ENCODE results near the gene NXN.

NXN gene

GRCh38 chr17:1011138-1011537 lies 31.6 kb upstream of the NXN start:
- ChIA-PET CTCF (interaction anchor here (1.3 kb wide), 1 partner anchor 9 kb away, joined by 3 read pairs; no protein-coding TSS in a partner anchor), POLR2A (no interaction called here)
- no peak for DNase-seq (ENCODE audit: extremely low spot score)
- no peak for TF ChIP-seq CTCF (IDR thresholded peaks at IDR 0.05; ENCODE audit: control extremely low read depth, extremely low read depth, low read depth, missing control alignments)

GRCh38 chr17:1010586-1010985 lies 31.0 kb upstream of the NXN start:
- TF ChIP-seq CTCF (IDR thresholded peaks at IDR 0.05; ENCODE audit: control extremely low read depth, extremely low read depth, low read depth, missing control alignments): no peak
- POLR2A ChIA-PET: no interaction called here
- CTCF ChIA-PET: interaction anchor here (1.3 kb wide), 1 partner anchor 8 kb away, joined by 3 read pairs; no protein-coding TSS in a partner anchor
- DNase-seq (ENCODE audit: extremely low spot score): no peak

GRCh38 chr17:1010086-1010450 lies 30.5 kb upstream of the NXN start:
- TF ChIP-seq CTCF (IDR thresholded peaks at IDR 0.05; ENCODE audit: control extremely low read depth, extremely low read depth, low read depth, missing control alignments): no peak
- ChIA-PET POLR2A (no interaction called here), CTCF (no interaction called here)
- no peak for DNase-seq (ENCODE audit: extremely low spot score)

GRCh38 chr17:1009229-1010085 lies 29.9 kb upstream of the NXN start:
- ChIA-PET POLR2A (no interaction called here), CTCF (no interaction called here)
- DNase-seq (ENCODE audit: extremely low spot score): no peak
- no peak for TF ChIP-seq CTCF (IDR thresholded peaks at IDR 0.05; ENCODE audit: control extremely low read depth, extremely low read depth, low read depth, missing control alignments)

- DNase-seq (ENCODE audit: extremely low spot score): no peak
- TF ChIP-seq CTCF (IDR thresholded peaks at IDR 0.05; ENCODE audit: control extremely low read depth, extremely low read depth, low read depth, missing control alignments): no peak
- CTCF ChIA-PET: interaction anchor here (0.6 to 1.4 kb wide), 2 partner anchors 9 to 11 kb away, joined by 3 to 4 read pairs; partner anchors contain the start of gene TIMM22
- POLR2A ChIA-PET: no interaction called here
These were observed 28.6 kb upstream of the NXN start for GRCh38 chr17:1008008-1008761.

- POLR2A ChIA-PET: no interaction called here
- CTCF ChIA-PET: interaction anchor here (1.4 kb wide), 1 partner anchor 8 kb away, joined by 4 read pairs; no protein-coding TSS in a partner anchor
- no peak for TF ChIP-seq CTCF (IDR thresholded peaks at IDR 0.05; ENCODE audit: control extremely low read depth, extremely low read depth, low read depth, missing control alignments)
- DNase-seq (ENCODE audit: extremely low spot score): no peak
These were observed 27.9 kb upstream of the NXN start for GRCh38 chr17:1007310-1008007.
